CD4-positive, alpha-beta T cell (primary cell): Measurements from ENCODE around the gene ERVK3-1. TPM values are rescaled to one million over a fixed set of nuclear protein-coding genes. Genes with fewer than 3 reads are reported as not detected.

Experiments used
- ATAC-seq: fragments of 200-7000 bp; cut with Tn5 transposase; one replicate; pipeline ENCODE4 v1.10.0; 2022; ENCODE audit warnings: mild to moderate bottlenecking; ENCODE audit not compliant: poor library complexity
- CTCF ChIA-PET: fragments of 350-600 bp; sonication (Branson Sonifier 250); formaldehyde crosslinking; loops from one replicate; lab custom pipeline; 2021; ENCODE audit warnings: antibody characterized with exemption, inconsistent platforms; lab: Charles Lee
- POLR2A ChIA-PET: fragments of 350-600 bp; sonication (Branson Sonifier 250); formaldehyde crosslinking; loops from one replicate; lab custom pipeline; 2021; ENCODE audit warnings: antibody characterized with exemption, inconsistent platforms; lab: Charles Lee
- DNase-seq, 14 experiments: peaks; one replicate each; pipeline ENCODE4 v3.0.0-alpha.2; 2013 to 2020; ENCODE audit warnings: mixed read lengths in 2 of 14
- H3K27ac ChIP-seq, 2 donors: one replicate each; pipeline versions ENCODE4 v1.5.1 to v1.7.0; 2013; ENCODE audit warnings: low read length in 2 of 2, low read depth in 1 of 2, mild to moderate bottlenecking in 1 of 2
- H3K27me3 ChIP-seq, 2 experiments: 1 replicate in 1 of 2; 2 replicates in 1 of 2; pipeline versions ENCODE4 v1.6.1 to v1.7.0; 2013; ENCODE audit warnings: low read length in 2 of 2, control low read depth in 1 of 2, mild to moderate bottlenecking in 1 of 2, moderate library complexity in 1 of 2; ENCODE audit not compliant: insufficient read depth in 2 of 2, control insufficient read depth in 1 of 2
- H3K36me3 ChIP-seq: one replicate; pipeline ENCODE4 v1.6.1; 2013; ENCODE audit warnings: low read length, control low read depth; ENCODE audit not compliant: insufficient read depth
- H3K4me1 ChIP-seq: one replicate; pipeline ENCODE4 v1.6.1; 2013; ENCODE audit warnings: low read length, control low read depth; ENCODE audit not compliant: insufficient read depth
- H3K4me3 ChIP-seq: one replicate; pipeline ENCODE4 v1.5.1; 2013; ENCODE audit warnings: mild to moderate bottlenecking, low read length, moderate library complexity
- H3K9me3 ChIP-seq, 2 experiments: 1 replicate in 1 of 2; 2 replicates in 1 of 2; pipeline versions ENCODE4 v1.6.1 to v1.7.0; 2013; ENCODE audit warnings: low read length in 2 of 2, mild to moderate bottlenecking in 2 of 2, control low read depth in 1 of 2, moderate library complexity in 1 of 2; ENCODE audit not compliant: control insufficient read depth in 1 of 2, insufficient read depth in 1 of 2
- H3K27ac Mint-ChIP-seq: one replicate; pipeline ENCODE4 v1.8.0; 2020; ENCODE audit warnings: mixed read lengths
- H3K27me3 Mint-ChIP-seq: one replicate; pipeline ENCODE4 v1.8.0; 2021; ENCODE audit warnings: mixed read lengths
- H3K36me3 Mint-ChIP-seq: one replicate; pipeline ENCODE4 v1.8.0; 2021; ENCODE audit warnings: low read depth, mixed read lengths
- H3K4me1 Mint-ChIP-seq: one replicate; pipeline ENCODE4 v1.8.0; 2021; ENCODE audit warnings: low read depth, mixed read lengths
- H3K4me3 Mint-ChIP-seq: one replicate; pipeline ENCODE4 v1.8.0; 2020; ENCODE audit warnings: mild to moderate bottlenecking, mixed read lengths
- H3K9me3 Mint-ChIP-seq: one replicate; pipeline ENCODE4 v1.8.0; 2020; ENCODE audit warnings: mixed read lengths
- intact Hi-C, 2 experiments: fragments of 100-400 bp; cut with DNase I in 1 of 2; cut with micrococcal nuclease in 1 of 2; formaldehyde crosslinking; loops; one replicate each; pipeline versions ENCODE4 v1.15.1 to v1.9.0; 2023 to 2025; cut with DNase I, micrococcal nuclease
- total RNA-seq, 174 experiments: library from RNA in 2 of 174; stranded (reverse) in 2 of 174; gene quantifications; one replicate each; pipeline ENCODE4 v1.2.3 and lab custom pipeline; 2021 to 2026
- TF ChIP-seq, protein P1 (sequence below): fragments of 200-600 bp; IDR thresholded peaks from one replicate; pipeline ENCODE4 v1.8.0; 2022; ENCODE audit warnings: antibody characterized with exemption, mild to moderate bottlenecking

ERVK3-1 gene
- total RNA-seq, 2 experiments from 2014 or later: 150 to 153 TPM

DNA sequence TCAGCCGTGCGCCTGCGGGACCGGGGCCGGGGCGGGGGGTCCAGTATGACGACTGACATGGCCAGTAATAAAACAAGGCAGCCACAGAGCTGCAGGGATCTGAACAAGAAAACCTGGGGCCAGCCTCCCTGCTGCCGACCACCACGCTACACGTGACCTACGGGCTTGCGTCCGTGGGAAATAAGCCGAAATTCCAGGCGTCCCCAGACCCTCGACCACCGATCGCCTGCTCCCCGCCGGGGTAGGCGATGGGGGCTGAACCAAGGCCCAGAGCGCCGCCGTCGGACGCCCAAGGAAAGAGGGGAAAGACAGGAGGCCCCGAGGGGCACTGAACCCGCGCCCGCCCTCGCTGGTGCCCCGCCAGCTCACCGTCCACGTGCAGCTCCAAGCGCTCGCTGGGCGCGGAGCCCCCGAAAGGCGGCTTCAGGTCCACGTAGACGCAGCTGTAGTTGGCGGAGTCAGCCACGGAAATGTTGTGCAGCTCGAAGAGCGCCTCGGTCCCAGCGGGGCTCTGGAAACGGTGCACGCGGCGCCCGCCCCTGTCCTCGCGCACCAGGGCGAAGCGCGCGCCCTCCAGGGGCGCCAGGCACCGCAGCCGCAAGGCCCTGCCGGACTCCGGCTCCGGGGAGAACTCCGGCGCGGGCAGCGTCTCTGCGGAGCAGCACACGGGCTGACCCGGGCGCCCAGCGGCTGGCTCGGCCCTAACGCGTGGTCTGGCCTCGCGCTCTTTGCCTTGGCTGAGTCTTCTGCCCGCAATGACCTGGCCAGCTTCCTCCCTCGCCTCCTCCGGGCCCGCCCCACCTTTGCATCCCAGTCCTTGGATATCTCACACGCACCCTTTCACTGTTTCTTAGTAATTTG is 45.1 kb downstream of the ERVK3-1 start:
- H3K4me1 ChIP-seq: peaks cover 25% of the 10 kb centered on the region
- DNase-seq (no peak), ATAC-seq (no peak)
- no peaks in the 10 kb centered on the region for H3K9me3 Mint-ChIP-seq
- H3K9me3 ChIP-seq: peaks cover 0 to 16% of the 10 kb centered on the region in 2 experiments
- H3K4me1 Mint-ChIP-seq: peaks cover 25% of the 10 kb centered on the region
- H3K27ac Mint-ChIP-seq: no peak overlapping the region
- peaks cover 4% of the 10 kb centered on the region for H3K36me3 Mint-ChIP-seq
- ChIA-PET CTCF (no interaction called here), POLR2A (interaction anchor here (0.7 kb wide), 1 partner anchor 501 kb away, joined by 3 read pairs; the partner anchor contains the start of gene ZNF587)
- peaks cover 15% of the 10 kb centered on the region for H3K27me3 Mint-ChIP-seq
- no peak overlapping the region for H3K27ac ChIP-seq
- intact Hi-C loops: no loop called here
- TF ChIP-seq, protein P1, sequence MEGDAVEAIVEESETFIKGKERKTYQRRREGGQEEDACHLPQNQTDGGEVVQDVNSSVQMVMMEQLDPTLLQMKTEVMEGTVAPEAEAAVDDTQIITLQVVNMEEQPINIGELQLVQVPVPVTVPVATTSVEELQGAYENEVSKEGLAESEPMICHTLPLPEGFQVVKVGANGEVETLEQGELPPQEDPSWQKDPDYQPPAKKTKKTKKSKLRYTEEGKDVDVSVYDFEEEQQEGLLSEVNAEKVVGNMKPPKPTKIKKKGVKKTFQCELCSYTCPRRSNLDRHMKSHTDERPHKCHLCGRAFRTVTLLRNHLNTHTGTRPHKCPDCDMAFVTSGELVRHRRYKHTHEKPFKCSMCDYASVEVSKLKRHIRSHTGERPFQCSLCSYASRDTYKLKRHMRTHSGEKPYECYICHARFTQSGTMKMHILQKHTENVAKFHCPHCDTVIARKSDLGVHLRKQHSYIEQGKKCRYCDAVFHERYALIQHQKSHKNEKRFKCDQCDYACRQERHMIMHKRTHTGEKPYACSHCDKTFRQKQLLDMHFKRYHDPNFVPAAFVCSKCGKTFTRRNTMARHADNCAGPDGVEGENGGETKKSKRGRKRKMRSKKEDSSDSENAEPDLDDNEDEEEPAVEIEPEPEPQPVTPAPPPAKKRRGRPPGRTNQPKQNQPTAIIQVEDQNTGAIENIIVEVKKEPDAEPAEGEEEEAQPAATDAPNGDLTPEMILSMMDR: no peak
- H3K36me3 ChIP-seq: no peaks in the 10 kb centered on the region
- H3K4me3 ChIP-seq: no peak overlapping the region
- H3K4me3 Mint-ChIP-seq: no peak overlapping the region
- H3K27me3 ChIP-seq: peaks cover 0 to 2% of the 10 kb centered on the region in 2 experiments

DNA sequence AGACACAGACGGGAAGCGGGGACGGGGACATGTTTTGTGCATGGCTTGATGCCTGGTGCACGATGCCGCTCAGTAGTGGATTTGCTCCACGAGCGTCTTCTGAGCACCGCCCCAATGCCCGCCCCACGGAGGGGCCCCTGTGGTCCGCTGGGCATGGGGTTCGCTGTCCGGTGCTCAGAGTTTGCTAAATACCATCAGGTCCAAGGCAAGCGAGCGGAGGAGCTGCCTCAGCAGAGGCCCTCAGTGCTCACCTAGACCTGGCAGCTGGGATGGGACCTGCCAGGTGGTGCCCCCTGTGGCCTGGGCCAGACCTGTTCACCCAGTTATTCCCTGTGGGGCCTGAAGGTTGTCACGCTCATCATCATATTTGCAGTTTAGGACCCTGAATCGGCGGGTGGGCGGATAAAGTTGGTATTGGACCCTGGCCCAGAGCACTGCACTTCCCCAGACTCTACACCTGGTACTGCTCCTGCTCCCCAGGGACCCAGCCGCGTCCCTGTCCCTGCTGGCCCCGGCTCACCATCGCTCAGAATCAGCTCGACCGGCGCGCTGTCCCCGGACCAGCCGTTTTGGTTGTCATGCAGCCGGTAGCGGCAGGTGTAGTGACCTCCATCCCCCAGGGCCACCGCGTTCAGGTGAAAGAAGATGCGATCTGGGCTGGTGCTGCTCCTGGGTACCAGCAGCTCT is 45.8 kb downstream of the ERVK3-1 start:
- Mint-ChIP-seq H3K4me3 (no peak overlapping the region), H3K36me3 (peaks cover 4% of the 10 kb centered on the region), H3K4me1 (peaks cover 22% of the 10 kb centered on the region), H3K27me3 (peaks cover 9% of the 10 kb centered on the region), H3K9me3 (no peaks in the 10 kb centered on the region), H3K27ac (no peak overlapping the region)
- ATAC-seq (no peak), DNase-seq (no peak)
- peaks cover 0 to 24% of the 10 kb centered on the region in 2 experiments for H3K9me3 ChIP-seq
- peaks cover 0 to 2% of the 10 kb centered on the region in 2 experiments for H3K27me3 ChIP-seq
- TF ChIP-seq, protein P1: no peak
- ChIA-PET POLR2A (interaction anchor here (0.9 kb wide), 1 partner anchor 12 kb away, joined by 3 read pairs; the partner anchor contains the start of gene ZNF497), CTCF (no interaction called here)
- peaks cover 32% of the 10 kb centered on the region for H3K4me1 ChIP-seq
- no peak overlapping the region for H3K4me3 ChIP-seq
- H3K36me3 ChIP-seq: no peaks in the 10 kb centered on the region
- intact Hi-C loops: no loop called here
- no peak overlapping the region for H3K27ac ChIP-seq

DNA sequence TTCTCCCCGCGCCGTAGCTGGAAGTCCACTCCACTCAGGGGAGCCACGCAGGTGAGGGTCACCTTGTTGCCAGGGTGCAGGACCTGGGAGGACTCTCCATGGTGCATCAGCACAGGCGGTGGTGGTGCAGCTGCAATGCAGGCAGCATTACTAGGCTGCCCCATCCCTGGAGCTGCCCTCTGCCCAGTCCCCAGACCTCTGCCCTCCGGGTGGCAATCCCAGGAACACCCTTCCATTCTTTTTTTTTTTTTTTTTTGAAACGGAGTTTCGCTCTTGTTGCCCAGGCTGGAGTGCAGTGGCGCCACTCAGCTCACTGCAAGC is 46.3 kb downstream of the ERVK3-1 start:
- POLR2A ChIA-PET: interaction anchor here (0.9 kb wide), 1 partner anchor 11 kb away, joined by 3 read pairs; the partner anchor contains the start of gene ZNF497
- Histone ChIP-seq H3K4me1 (peaks cover 35% of the 10 kb centered on the region), H3K9me3 (peaks cover 0 to 26% of the 10 kb centered on the region in 2 experiments), H3K27ac (no peak overlapping the region), H3K4me3 (no peak overlapping the region), H3K36me3 (no peaks in the 10 kb centered on the region), H3K27me3 (peaks cover 0 to 2% of the 10 kb centered on the region in 2 experiments)
- Mint-ChIP-seq H3K27me3 (peaks cover 6% of the 10 kb centered on the region), H3K36me3 (peaks cover 4% of the 10 kb centered on the region), H3K9me3 (no peaks in the 10 kb centered on the region), H3K4me1 (peaks cover 20% of the 10 kb centered on the region), H3K27ac (no peak overlapping the region), H3K4me3 (no peak overlapping the region)
- CTCF ChIA-PET: no interaction called here
- TF ChIP-seq, protein P1: no peak
- intact Hi-C loops: no loop called here
- DNase-seq (no peak), ATAC-seq (no peak)
